Hematopoietic multipotent progenitor cell treated with erythropoietin and hydrocortisone succinate and interleukin-3 and kit ligand, for 17 days (in vitro differentiated cells): ENCODE results near the gene STXBP1.
A peak's percentile ranks its signal among the peaks of the same experiment; 100 is the strongest.

Source experiments
- DNase-seq: peaks from one replicate; pipeline ENCODE4 v3.0.0-alpha.2; 2015; ENCODE audit warnings: low spot score

The STXBP1 gene

DNA sequence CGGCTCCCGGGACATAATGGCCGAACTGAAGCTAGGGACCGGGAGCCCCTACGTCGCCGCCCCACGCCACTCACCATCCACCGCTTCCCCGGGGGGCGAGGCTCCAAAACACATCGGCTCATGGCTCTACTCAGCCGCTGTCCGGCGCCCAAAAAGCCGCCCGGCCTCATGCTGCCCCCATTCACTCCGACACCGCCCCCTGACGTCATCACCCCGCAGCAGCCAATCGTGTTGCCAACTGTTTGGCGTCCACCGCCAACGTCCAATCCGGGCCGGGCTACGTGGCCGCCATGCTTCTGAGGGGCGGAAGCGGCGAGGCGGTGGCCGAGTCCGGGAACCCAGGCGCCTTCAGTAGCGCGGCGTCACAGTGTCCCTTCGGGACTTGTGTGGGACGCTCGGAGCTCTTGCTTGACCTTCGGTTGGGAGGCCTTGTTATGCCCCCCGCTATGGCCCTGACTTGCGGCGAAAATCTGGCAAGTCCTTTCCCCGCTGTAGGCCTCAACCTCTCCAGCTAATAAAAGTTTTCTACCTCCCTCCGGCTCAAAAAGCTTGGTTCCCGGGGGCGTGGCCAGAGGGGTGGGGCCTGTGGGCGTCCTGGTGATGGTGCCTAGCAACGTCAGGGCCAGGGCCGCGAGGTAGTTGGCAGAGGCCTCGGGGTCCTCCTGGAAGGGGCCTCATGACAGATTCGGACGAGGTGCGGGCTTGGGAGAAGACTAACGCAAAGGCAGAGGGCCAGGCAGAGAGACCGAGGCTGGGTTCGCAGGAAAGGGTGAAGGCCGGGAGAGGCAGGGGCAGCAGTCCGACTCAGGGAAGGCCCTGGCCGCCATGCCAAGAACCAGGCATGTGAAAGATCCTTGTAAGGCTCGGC, 103.6 kb downstream of the STXBP1 start, which contains the start of the genes PTRH1 and TTC16:
TSS of gene PTRH1 (minus strand) at position 194 of the 868 bp plus-strand sequence. CDS start at position 170, 24 bp downstream.
TSS of gene TTC16 (plus strand) at position 610 of the 868 bp plus-strand sequence. CDS start at position 677, 67 bp downstream.
- peak; percentile 97 for DNase-seq

GRCh38 chr9:127716412-127716811, 104.3 kb downstream of the STXBP1 start:
- DNase-seq: no peak

DNA sequence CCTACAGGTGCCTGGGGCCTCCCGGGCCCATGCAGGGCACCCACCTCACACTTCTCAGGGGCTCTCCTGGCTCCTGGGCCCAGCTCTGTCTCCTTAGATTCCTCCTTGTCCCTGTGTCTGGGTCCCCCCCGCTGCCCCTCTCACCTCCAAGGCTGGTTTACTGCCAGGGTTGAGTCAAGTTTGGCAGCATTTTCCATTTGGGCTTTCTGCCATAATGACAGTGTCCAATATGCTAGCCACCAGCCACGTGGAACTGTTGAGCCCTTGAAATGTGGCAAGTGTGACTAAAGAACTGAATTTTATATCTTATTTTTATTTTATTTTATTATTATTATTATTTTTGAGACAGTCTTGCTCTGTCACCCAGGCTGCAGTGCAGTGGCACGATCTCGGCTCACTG, 105.7 kb downstream of the STXBP1 start:
- DNase-seq: no peak

DNA sequence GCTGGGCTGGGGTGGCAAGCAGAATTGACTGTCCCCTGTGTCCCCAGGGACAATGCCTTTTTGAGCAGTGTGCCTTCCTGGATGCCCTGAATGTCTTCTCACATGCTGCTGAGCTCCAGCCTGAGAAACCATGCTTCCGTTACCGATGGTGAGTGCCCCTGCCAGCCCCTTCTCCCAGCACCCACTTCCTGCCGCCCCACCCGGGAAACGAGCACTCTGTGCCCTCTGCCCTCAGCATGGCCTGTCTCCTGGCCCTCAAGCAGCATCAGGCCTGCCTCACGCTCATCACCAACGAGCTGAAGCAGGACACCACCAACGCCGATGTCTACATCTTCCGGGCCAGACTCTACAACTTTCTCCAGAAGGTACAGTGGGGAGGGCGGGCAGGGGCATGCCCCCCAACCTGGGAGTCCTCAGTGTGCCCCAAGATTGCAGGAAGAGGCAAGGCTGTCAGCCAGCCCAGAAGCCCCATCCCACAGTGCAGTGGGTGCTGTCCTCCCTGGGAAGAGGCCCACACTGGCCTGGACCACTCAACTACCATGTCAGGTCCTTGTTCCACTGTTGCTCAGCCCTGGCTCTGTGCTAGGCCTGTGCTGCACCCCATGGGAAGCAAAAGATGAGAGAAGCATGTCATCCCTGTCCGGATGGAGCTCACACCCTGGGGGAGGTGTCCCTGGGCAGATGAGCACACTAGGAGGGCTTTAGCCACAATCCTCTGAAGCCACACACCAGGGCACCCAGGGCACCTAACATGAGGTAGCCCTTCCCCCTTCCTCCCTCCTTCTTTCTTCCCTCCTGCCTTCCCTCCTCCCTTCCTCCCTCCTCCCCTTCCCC, 108.2 kb downstream of the STXBP1 start:
- no peak for DNase-seq

DNA sequence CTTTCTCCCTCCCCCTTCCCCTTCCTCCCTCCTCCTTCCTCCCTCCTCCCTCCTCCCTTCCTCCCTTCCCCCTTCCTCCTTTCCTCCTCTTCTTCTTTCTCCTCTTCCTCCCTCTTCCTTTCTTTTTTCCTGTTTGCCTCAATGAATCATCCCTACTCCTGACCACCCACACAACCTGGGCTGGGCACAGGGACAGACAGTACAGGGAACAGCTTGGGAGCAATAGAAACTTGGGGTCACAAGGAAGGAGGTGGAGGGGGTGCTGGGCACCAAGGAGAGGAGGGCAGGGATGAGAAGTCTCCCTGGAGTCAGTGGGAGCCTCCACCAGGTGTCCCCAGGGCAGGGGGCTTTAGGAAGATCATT, 108.8 kb downstream of the STXBP1 start:
- DNase-seq: no peak

- no peak for DNase-seq
Measured at GRCh38 chr9:127721391-127721821, 109.3 kb downstream of the STXBP1 start.

DNA sequence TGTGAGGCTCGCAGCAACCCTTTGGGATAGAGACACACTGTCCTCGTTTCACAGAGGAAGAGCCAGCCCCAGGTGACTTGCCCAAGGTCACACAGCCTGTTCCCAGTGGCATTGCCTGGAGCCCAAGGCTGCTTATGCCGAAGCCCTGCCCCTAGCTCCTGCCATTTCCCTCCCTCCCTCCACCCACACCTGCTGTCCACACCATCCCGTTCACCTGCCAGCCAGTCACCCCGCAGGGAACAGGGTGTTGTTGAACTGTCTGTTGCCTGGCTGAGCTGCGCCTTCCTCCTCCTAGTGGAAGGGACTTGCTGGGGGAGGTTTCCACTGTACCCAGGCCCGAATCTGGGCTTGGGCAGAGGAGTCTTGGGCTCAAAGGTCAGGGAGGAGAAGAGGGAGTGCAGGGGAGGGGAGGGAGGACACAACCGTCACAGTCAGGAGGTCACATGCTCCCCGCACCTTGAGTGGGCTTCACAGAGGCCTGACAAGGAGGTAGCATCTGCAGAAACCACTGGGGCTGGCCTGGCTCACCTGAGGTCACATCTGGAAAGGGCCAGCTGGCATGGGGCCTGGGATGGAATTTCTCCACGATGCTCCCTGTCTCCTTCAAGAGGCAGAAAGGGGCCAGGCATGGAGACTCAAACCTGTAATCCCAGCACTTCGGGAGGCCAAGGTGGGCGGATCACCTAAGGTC, 110.1 kb downstream of the STXBP1 start:
- no peak for DNase-seq

GRCh38 chr9:127723013-127723412, 110.9 kb downstream of the STXBP1 start:
- DNase-seq: no peak

DNA sequence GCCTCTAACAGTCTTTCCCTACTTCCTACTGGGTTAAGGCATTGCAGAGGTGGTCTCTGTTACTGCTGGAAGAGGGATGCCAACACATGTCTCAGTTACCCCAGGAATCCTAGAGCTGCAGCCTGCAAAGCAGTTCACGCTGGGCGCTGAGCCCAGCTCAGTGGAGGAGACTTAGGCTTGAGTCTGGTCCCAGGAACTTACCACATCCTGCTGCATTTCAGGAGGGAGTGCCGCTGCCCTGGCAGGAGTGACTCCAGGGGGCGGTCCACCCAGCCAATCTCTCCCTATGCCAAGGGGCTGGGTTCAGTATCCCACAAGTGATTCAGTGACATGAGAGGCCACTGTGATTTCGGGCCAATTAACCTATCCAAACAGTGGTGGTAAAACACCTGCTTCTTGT, 111.4 kb downstream of the STXBP1 start:
- DNase-seq: no peak

GRCh38 chr9:127724012-127724411, 111.9 kb downstream of the STXBP1 start:
- DNase-seq: no peak

DNA sequence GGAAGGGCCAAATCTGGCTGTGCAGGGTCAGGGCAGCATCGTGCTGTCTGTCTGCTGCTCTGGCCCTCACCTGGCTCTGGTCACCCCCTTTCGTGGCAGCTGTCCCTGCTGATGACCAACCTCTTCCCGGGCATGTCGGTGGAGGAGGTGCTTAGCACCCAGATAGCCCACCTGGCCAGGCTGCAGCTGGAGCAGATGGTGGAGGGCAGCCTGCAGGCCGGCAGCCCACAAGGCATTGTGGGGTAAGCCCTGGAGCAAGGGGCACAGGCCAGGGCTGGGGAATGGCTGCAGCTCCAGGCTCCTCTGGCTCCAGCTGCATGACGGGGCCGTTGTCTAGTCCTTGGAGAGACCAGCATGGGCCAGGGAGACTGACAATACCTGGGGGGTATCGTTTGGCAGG, 114.8 kb downstream of the STXBP1 start:
- no peak for DNase-seq

GRCh38 chr9:127728808-127729207, 116.7 kb downstream of the STXBP1 start:
- DNase-seq: no peak

GRCh38 chr9:127729522-127730256, 117.6 kb downstream of the STXBP1 start:
- DNase-seq: no peak

DNA sequence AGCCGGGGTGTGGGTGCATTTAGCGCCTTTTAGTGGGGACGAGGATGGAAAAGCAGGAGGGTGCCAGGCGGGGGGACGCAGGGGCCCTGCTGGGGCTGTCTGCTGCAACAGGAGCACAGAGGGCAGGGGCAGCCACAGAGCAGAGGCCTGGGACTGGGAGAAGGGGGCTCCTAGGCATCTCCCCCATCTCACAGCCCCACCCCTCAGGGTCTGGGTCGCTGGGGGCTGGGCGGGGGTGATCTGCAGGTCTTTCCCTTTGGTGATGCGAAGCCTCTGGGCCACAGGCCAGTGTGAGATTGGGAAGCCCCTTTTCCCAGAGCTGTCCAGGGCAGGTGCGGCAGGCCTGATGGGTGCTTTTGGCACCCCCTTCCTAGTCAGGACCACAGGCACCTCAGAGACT, 118.2 kb downstream of the STXBP1 start:
- DNase-seq: no peak

- DNase-seq: no peak
Measured at GRCh38 chr9:127730799-127731410, 118.8 kb downstream of the STXBP1 start.

GRCh38 chr9:127731938-127732337, 119.9 kb downstream of the STXBP1 start:
- no peak for DNase-seq

DNA sequence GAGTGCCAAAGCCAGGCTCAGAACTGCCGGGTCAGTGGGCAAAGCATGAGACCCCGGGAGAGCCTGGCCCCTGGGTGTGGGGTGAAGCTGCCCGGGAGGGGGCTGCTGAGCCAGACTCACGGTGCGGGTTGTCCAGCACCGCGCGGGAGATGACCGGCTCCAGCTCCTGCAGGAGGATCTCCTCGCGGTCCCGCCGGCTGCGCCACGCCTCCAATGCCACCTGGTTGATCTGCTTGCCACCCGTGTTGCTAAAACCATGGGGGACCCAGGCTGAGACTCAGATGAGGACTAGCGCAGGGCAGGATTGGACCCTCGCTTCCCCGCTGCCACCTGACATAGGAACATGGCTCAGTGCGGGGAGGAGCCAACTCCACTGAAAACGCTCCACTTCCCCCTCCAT, 120.4 kb downstream of the STXBP1 start:
- no peak for DNase-seq

DNA sequence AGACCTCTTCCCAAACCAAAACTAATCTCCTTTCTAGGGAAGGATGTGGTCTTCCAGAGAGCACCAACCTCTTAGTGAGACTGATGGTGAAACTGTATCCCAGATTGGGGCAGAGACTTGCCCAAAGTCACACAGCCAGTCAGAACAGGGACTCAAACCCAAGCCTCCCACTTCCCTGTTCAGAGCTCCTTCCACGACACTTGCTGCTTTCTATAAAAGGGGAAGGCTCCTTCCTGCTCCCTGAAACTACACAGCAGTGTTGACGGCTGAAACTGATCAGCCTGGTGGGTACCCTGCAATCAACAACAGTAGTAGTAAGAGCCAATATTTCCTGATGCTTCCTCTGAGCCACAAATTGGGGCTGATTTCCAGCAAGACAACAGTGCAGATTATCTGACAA, 121.5 kb downstream of the STXBP1 start:
- DNase-seq: no peak

DNA sequence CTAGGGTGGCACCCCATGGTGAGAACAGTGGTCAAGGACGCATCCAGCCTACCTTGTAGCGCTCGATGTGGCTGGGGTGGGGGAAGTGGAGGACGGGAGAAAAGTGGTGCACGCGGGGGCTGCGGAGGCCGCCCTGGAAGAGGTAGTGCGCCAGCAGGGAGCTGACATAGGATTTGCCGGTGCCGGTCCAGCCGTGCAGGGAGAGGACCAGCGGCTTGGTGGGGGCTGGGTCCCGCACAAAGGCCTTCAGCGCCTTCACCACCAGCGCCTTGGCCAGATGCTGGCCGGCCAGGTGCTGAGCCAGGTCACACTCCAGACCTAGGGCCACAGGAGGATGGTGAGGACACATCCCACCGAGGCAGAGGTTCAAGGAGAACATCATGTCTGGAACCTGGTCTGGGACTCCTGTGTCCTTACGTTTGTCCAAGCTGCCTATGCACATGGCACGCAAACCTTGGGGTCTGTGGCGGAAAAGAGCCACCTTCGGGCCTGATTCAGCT, 122.2 kb downstream of the STXBP1 start:
- DNase-seq: no peak

DNA sequence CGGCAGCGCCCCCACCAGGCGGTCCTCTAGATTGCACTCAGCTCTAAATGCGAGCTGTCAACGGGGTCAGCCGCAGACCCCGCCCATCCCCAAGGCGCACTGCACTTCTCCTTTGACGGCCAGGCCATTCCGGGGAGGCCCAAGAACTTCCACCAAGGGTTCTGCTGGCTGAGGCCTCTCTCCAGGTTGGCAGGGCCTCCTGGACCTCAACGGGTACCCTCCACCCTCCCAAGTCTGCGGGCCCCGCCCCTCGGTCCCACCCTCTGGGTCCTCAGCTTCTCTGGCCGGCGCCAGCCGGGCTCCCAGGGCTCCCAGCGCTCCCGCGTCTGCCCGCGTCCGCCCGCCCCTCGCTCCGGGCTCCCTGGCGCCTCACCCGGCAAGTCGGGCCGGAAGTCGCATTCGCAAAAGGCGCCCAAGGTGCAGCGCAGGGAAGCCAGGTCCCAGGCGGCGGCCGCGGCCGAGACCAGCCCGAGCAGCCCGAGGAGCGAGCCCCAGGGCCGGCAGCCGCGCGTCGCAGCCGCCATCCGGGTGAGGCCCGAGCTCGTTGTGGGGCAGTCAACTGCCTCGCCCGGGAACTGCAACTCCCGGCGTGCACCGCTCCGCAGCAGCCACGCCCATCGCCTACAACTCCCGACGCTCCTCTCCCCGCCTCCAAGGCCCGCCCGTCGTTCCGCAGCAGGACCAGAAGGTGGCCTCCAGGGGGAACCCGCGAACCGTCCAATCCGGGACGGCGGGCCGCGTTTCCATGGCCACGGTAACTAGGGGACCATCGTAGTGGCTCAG, 122.9 kb downstream of the STXBP1 start, which contains the start of gene TOR2A:
TSS of gene TOR2A (minus strand) at position 548 of the 783 bp plus-strand sequence. CDS start at position 524, 24 bp downstream.
- peak; percentile 98 for DNase-seq
